Muscle layer of duodenum (tissue), 2 donors: ENCODE data around the gene AMFR.

Experiments
- H3K27ac ChIP-seq: one replicate; pipeline ENCODE4 v1.7.0; 2013; ENCODE audit warnings: mild to moderate bottlenecking, low read length
- H3K27me3 ChIP-seq: one replicate; pipeline ENCODE4 v1.7.0; 2013; ENCODE audit warnings: low read depth, mild to moderate bottlenecking, control low read depth, low read length
- H3K36me3 ChIP-seq, 2 donors: one replicate each; pipeline ENCODE4 v1.7.0; 2013; ENCODE audit warnings: low read length in 2 of 2, control low read depth in 1 of 2, mild to moderate bottlenecking in 1 of 2; ENCODE audit not compliant: insufficient read depth in 2 of 2, control insufficient read depth in 1 of 2
- H3K4me1 ChIP-seq, 2 donors: one replicate each; pipeline ENCODE4 v1.7.0; 2013; ENCODE audit warnings: low read length in 2 of 2, mild to moderate bottlenecking in 2 of 2, control low read depth in 1 of 2, moderate library complexity in 1 of 2; ENCODE audit not compliant: insufficient read depth in 2 of 2, control insufficient read depth in 1 of 2
- H3K4me3 ChIP-seq, 2 donors: one replicate each; pipeline ENCODE4 v1.7.0; 2013; ENCODE audit warnings: low read length in 2 of 2, low read depth in 1 of 2, mild to moderate bottlenecking in 1 of 2
- H3K9me3 ChIP-seq, 2 donors: one replicate each; pipeline ENCODE4 v1.7.0; 2013; ENCODE audit warnings: low read length in 2 of 2, control low read depth in 1 of 2, mild to moderate bottlenecking in 1 of 2; ENCODE audit not compliant: control insufficient read depth in 1 of 2
- donor health status: healthy.

AMFR gene

GRCh38 chr16:56336711-56337110 is 88.6 kb downstream of the AMFR start:
- H3K27me3 ChIP-seq = no peaks in the 10 kb centered on the region
- peaks cover 0 to 13% of the 10 kb centered on the region in 2 donors for H3K36me3 ChIP-seq
- no peaks in the 10 kb centered on the region for H3K9me3 ChIP-seq
- H3K4me1 ChIP-seq = no peaks in the 10 kb centered on the region
- H3K4me3 ChIP-seq = no peak overlapping the region
- H3K27ac ChIP-seq = no peak overlapping the region

DNA sequence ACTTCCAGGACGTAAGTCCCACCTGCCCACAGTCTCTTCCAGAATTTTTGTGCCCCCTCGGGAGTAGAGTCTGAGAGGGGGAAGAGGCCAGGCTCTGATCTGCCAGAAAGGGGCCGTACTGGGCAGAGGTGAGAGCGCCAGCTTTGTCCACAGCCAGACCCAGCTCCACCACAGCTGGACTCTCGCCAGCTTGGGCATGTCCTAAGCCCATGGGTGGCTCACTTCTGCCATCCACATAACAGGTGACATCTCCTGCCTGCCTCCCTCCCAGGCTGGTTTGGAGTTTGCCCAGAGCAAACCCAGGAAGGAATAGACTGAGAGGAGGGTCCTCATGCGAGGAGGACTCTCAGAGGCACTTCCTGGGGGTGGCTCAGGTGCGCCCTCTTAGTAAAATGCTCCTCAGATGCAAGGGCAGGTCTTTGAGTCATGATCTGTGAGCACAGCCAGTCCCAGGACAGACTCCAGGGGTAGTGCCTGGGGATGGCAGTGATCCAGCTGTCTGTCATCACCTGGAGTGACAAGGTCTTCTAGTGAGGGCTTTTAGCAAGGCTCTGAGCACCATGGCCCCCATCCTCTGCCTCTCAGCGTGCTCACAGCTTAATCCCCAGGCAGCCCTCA is 89.2 kb downstream of the AMFR start:
- Histone ChIP-seq H3K27me3 (no peaks in the 10 kb centered on the region), H3K4me3 (no peak overlapping the region), H3K9me3 (no peaks in the 10 kb centered on the region), H3K27ac (no peak overlapping the region), H3K4me1 (no peaks in the 10 kb centered on the region), H3K36me3 (peaks cover 0 to 8% of the 10 kb centered on the region in 2 donors)

GRCh38 chr16:56334761-56335160 is 90.6 kb downstream of the AMFR start:
- Histone ChIP-seq H3K4me1 (peaks cover 0 to 3% of the 10 kb centered on the region in 2 donors), H3K27ac (no peak overlapping the region), H3K4me3 (no peak overlapping the region), H3K27me3 (no peaks in the 10 kb centered on the region), H3K36me3 (peaks cover 0 to 8% of the 10 kb centered on the region in 2 donors), H3K9me3 (no peaks in the 10 kb centered on the region)

DNA sequence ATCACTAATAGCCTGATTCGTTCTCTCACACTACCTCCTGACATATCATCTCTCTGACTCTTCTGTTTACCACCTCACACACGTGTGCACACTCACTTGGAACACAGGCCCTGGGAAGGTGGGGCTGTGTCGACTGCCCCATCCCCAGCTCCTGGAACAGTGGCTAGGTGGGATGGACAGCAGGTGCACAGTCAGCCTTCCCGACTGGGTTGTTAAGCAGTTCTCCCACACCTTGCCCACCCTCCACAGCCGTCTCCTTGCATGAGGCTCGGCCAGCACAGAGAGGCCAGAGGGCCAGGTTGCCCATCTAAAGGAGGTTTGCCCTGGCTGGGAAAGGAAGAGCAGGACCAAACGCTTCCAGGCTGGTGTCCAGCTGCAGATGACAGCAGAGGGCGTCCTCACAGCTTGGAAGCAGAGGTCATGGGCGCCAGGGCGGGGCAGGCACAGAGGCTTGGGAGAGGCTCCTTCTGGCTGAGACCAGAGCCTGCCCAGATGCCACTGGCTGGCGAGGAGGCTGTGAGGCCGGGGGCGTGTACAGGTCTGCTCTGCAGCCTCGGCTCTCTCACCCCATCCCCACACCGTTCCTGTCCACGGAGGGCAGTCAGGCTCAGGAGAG is 92.8 kb downstream of the AMFR start:
- Histone ChIP-seq H3K4me3 (no peak overlapping the region), H3K27ac (no peak overlapping the region), H3K9me3 (no peaks in the 10 kb centered on the region), H3K36me3 (peaks cover 0 to 4% of the 10 kb centered on the region in 2 donors), H3K4me1 (peaks cover 0 to 3% of the 10 kb centered on the region in 2 donors), H3K27me3 (no peaks in the 10 kb centered on the region)

GRCh38 chr16:56331915-56332314 is 93.4 kb downstream of the AMFR start:
- Histone ChIP-seq H3K9me3 (no peaks in the 10 kb centered on the region), H3K27me3 (no peaks in the 10 kb centered on the region), H3K36me3 (peaks cover 0 to 4% of the 10 kb centered on the region in 2 donors), H3K4me3 (no peak overlapping the region), H3K4me1 (peaks cover 0 to 3% of the 10 kb centered on the region in 2 donors), H3K27ac (no peak overlapping the region)

DNA sequence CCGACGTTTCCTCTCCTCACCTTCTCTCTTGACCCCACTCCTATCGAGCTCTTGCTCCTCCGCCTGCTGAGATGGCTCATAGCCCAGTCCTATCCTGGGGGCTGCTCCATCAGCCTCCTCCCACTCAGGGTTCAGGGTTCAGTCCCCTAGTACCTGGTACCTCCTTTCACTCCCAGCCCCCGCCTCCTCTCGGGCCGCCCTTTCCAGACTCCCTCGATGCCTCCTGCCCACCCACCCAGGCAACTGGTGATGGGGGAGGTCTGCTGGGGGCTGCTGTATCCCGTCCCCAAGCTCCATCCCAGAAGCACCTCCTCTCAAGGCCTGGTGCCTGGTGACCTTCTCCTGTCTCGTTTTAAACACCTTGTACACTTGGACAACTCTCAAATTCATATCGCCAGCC is 93.9 kb downstream of the AMFR start:
- Histone ChIP-seq H3K27ac (no peak overlapping the region), H3K27me3 (no peaks in the 10 kb centered on the region), H3K9me3 (no peaks in the 10 kb centered on the region), H3K4me3 (no peak overlapping the region), H3K4me1 (peaks cover 0 to 3% of the 10 kb centered on the region in 2 donors), H3K36me3 (peaks cover 0 to 4% of the 10 kb centered on the region in 2 donors)

DNA sequence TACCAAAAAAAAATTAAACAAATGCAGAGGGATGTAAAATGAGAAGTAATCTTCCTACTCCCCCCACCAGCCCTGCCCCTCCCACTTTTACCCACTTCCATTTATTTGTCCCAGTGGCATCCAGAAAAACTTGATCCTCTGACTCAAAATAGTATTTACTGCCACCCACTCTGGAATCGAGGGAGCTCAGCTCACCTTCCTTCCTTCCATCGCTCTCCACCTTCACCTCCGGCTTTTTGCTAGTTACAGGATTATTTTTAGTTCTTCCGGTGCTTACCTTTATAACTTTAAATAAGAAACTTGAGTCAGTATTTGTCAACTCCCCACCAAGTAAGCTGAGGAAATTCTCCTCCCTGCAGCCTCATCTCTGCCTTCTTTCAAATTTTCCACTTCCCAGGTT is 94.9 kb downstream of the AMFR start:
- Histone ChIP-seq H3K36me3 (peaks cover 0 to 4% of the 10 kb centered on the region in 2 donors), H3K27me3 (no peaks in the 10 kb centered on the region), H3K4me1 (peaks cover 0 to 3% of the 10 kb centered on the region in 2 donors), H3K9me3 (no peaks in the 10 kb centered on the region), H3K27ac (no peak overlapping the region), H3K4me3 (no peak overlapping the region)

DNA sequence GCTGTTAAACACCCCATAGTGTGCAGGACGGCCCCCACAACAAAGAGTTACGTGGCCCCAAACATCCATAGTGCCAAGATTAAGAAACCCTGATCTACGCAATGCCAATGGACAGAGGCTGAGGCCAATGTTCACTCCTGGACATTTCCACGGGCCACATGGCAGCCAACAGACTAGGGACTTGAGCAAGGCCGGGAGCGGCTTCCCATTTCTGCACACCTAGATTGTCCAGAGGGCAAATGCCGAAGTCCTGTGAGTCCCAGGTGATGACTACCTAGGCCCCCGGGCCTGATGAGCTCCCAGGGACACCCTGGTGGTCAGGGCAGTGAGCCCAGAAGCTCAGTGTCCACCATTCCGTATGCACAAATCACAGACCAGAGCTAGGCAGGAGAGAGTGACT is 95.5 kb downstream of the AMFR start:
- Histone ChIP-seq H3K4me1 (peaks cover 0 to 3% of the 10 kb centered on the region in 2 donors), H3K27ac (no peak overlapping the region), H3K9me3 (no peaks in the 10 kb centered on the region), H3K4me3 (no peak overlapping the region), H3K36me3 (peaks cover 0 to 4% of the 10 kb centered on the region in 2 donors), H3K27me3 (no peaks in the 10 kb centered on the region)

GRCh38 chr16:56328276-56329022 is 96.9 kb downstream of the AMFR start:
- no peak overlapping the region for H3K4me3 ChIP-seq
- H3K4me1 ChIP-seq = peaks cover 0 to 3% of the 10 kb centered on the region in 2 donors
- H3K27me3 ChIP-seq = no peaks in the 10 kb centered on the region
- no peaks in the 10 kb centered on the region for H3K36me3 ChIP-seq
- no peak overlapping the region for H3K27ac ChIP-seq
- no peaks in the 10 kb centered on the region for H3K9me3 ChIP-seq

DNA sequence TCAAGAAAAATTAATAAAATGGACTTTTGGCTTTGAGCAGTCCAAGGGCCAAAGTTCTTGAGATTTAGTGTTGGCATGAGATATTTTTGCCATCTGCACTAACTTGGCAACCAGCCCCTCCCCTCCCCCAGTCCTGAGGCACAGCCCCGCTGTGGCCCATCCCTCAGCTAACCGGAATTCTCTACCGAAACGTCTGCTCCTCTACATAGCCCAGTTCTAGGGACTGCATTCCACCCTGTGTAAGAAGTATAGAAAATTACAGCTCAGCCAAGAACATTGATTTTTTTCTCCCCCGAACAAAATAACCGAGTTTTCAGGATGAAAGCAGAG is 97.5 kb downstream of the AMFR start:
- H3K27ac ChIP-seq = no peak overlapping the region
- H3K36me3 ChIP-seq = no peaks in the 10 kb centered on the region
- H3K4me1 ChIP-seq = peaks cover 0 to 3% of the 10 kb centered on the region in 2 donors

GRCh38 chr16:56327071-56327928 is 98.0 kb downstream of the AMFR start:
- H3K4me1 ChIP-seq = peaks cover 0 to 3% of the 10 kb centered on the region in 2 donors
- no peaks in the 10 kb centered on the region for H3K27me3 ChIP-seq
- H3K4me3 ChIP-seq = no peak overlapping the region
- H3K27ac ChIP-seq = no peak overlapping the region
- H3K9me3 ChIP-seq = no peaks in the 10 kb centered on the region
- no peaks in the 10 kb centered on the region for H3K36me3 ChIP-seq

More for the DNA sequence above, 97.5 kb downstream of the AMFR start:
- Histone ChIP-seq H3K4me3 (no peak overlapping the region), H3K27me3 (no peaks in the 10 kb centered on the region), H3K9me3 (no peaks in the 10 kb centered on the region)
